Posterior cingulate gyrus (tissue), 11 donors: ENCODE data around the gene CNNM2.
"Not testable (repeated sequence)": the region's sequence is repeated elsewhere in the genome, so short reads cannot be mapped to it uniquely, and the experiment has no call there.

Source experiments
- DNase-seq, 10 donors: peaks; one replicate each; pipeline versions ENCODE4 v3.0.0 to v3.0.0-alpha.2; 2020 to 2021; ENCODE audit warnings: mixed read lengths in 3 of 10
- intact Hi-C: fragments of 100-400 bp; cut with DNase I; formaldehyde crosslinking; loops from one replicate; pipeline ENCODE4 v1.15.1; 2023

The CNNM2 gene

GRCh38 chr10:103064956-103065355 is 146.9 kb downstream of the CNNM2 start:
- intact Hi-C loops: loop anchor here (5.0 to 10.0 kb wide), 2 partner anchors 177 to 330 kb away; no protein-coding TSS in a partner anchor
- no peak for DNase-seq

DNA sequence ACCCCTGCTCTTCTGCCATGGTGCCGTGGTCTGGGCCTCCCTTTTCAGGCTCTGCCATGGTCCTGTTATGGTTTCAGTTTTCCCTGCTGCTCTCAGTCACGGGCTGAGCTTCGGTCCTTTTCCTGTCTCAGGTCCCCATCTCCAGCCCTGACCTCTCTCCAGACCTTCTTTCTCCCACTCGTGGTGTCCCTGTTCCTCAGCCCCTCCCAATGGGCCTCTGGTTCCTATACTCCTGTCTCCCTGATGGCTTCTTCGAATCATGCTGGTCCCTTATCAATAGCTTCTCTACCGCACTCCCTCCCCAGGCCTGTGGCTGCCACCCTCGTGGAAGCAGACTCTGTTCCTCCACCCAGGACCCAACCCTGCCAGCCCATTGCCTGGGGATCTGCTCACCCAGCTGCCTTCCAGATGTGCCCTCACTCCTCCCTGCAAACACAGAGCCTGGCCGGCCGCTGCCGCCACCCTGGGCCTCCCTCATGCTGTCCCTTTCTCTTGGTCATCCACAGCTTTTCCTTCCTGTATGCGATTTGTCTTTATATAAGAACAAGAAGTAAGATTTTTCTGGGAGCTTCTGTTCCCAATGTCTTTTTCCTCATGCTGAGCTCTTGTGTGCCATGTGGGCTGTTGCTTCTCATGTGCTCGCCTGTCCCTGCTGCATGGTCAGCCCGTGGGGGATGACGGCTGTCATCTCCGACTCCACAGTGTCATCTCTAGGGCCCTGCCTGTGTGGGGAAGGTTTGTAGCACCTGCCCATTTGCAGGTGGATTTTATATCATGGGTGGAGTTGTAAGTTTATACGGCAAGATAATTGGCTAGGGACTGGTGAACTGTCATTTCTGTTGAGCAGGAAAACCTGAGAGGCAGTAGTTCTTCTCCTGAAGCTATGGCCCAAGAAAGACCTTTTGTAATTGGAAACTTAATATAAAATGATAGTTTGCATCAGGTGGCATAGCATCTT is 148.3 kb downstream of the CNNM2 start:
- DNase-seq: no peak
- intact Hi-C loops: loop anchor here (10.0 kb wide), 1 partner anchor 332 kb away; no protein-coding TSS in a partner anchor

DNA sequence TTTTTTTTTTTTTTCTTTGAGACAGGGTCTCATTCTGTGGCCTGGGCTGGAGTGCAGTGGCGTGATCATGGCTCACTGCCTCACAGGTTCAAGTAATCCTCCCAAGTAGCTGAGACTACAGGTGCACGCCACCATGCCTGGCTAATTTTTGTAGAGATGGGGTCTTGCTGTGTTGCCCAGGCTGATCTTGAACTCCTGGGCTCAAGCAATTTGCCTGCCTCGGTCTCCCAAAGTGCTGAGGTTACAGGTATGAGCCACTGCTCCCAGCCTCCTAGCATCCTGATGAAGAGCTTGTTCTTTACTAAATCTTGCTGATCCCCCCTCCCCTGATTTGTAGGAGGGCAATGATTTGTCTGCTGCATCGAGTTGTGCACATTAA is 149.0 kb downstream of the CNNM2 start:
- intact Hi-C loops: loop anchor here (10.0 kb wide), 1 partner anchor 332 kb away; no protein-coding TSS in a partner anchor
- DNase-seq: not testable (repeated sequence)

DNA sequence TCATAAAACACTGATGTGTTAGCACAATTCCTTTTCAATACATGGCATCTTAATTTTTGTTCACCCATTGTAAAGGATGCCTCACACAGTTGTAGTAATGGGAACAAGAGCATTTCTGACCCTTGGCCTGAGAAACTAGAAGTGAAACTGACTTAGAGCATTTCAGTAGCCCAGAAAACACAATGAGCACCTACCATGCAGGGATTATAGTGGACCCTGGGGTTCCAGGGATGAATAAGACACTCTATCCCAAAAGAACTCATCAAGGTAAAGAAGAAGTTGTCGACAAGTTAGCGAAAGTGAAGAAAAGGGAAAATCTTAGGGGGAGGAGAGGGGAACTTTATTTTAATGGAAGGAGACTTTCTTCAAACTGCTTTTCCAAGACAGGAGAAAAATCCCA is 149.4 kb downstream of the CNNM2 start:
- intact Hi-C loops: loop anchor here (10.0 kb wide), 1 partner anchor 333 kb away; no protein-coding TSS in a partner anchor
- no peak for DNase-seq

DNA sequence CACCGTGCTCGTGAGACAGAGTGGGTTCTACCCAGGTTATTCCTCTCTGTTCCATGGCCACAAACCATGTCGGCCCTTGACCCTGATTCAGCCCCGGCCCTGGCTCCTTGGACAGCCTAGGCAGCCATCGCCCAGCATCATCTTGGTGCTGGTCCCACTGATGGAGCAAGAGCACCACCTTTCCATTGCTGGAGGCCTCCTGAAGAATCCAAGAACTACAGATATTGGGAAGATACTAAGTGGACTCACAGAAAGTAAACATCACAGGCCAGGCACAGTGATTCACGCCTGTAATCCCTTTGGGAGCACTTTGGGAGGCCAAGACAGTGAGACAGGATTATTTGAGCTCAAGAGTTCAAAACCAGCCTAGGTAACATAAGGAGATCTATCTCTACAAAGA is 149.9 kb downstream of the CNNM2 start:
- intact Hi-C loops: loop anchor here (10.0 kb wide), 1 partner anchor 333 kb away; no protein-coding TSS in a partner anchor

GRCh38 chr10:103069453-103070331 is 151.6 kb downstream of the CNNM2 start:
- intact Hi-C loops: loop anchor here (1.0 to 10.0 kb wide), 2 partner anchors 152 to 335 kb away; no protein-coding TSS in a partner anchor
- DNase-seq: peak in 7 of 10 donors; percentile 45 to 93 (median 66)

More for the DNA sequence above, 149.9 kb downstream of the CNNM2 start:
- no peak for DNase-seq

DNA sequence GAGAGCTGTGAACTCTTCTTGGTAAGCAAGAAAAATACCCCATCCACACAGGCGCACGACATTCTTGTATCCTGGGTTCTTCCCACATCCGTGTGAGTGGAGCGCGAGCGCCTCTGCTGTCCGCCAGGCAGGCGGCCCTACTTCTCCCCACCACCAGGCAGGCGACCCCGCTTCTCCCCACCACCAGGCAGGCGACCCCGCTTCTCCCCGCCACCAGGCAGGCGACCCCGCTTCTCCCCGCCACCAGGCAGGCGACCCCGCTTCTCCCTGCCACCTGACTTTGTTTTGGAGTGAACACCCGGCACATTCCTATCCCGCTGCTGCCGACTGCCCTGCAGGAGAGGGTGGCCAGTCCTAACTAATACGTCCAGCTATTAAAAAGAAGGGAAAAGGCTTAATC is 154.2 kb downstream of the CNNM2 start:
- peak in 1 of 10 donors; percentile 70 for DNase-seq
- intact Hi-C loops: no loop called here

- peak in 1 of 10 donors; percentile 43 for DNase-seq
- intact Hi-C loops: no loop called here
Measured at GRCh38 chr10:103072891-103073290, 154.8 kb downstream of the CNNM2 start.

GRCh38 chr10:103077020-103077419 is 158.9 kb downstream of the CNNM2 start:
- intact Hi-C loops: no loop called here
- peak in 1 of 10 donors; percentile 80 for DNase-seq

GRCh38 chr10:103077491-103078308 is 159.6 kb downstream of the CNNM2 start:
- DNase-seq: peak in 1 of 10 donors; percentile 39
- intact Hi-C loops: no loop called here

- DNase-seq: peak in 1 of 10 donors; percentile 16
- intact Hi-C loops: no loop called here
Measured at GRCh38 chr10:103078309-103078615, 160.2 kb downstream of the CNNM2 start.

DNA sequence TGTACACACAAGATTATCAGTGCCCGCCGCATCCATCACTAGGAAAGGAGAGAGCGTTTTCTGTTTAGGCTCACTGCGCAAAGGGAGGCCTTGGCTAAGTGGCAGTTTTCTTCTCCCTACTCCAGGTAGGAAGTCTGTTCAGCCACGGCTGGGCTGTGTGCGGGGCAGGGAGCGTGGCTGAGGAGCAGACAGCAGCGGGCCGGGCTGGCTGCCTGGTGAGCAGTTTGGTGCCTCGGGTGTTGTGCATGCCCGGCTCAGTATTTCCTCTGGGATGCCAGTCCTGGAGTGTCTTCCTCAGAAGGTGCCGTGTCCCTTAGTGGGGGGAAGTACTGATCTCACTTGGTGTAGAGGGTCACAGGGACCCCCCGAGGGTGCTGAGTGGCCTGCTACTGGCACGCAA is 160.6 kb downstream of the CNNM2 start:
- intact Hi-C loops: no loop called here

GRCh38 chr10:103079100-103079499 is 161.0 kb downstream of the CNNM2 start:
- intact Hi-C loops: no loop called here
- peak in 1 of 10 donors; percentile 75 for DNase-seq

More for the DNA sequence above, 160.6 kb downstream of the CNNM2 start:
- peak in 1 of 10 donors; percentile 80 for DNase-seq

DNA sequence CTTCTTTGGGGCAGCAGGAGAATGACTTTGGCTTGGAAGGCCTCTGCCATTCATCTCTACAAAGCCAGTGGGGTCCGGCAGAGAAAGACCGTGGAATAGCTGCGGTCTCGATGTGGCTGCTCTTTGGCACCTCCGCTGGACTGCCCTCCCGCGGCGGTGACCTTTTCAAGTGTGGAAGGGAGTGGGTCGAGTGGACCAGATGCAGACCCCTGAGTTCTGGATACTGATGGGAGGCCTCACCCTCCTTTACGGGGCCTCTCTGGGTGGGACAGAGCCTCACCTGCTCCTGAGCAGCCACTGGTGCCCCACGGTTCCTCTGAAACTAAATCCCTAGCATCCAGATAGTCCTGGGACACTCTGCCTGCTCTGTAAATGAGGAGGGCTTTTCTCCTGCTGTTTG is 161.9 kb downstream of the CNNM2 start:
- no peak for DNase-seq
- intact Hi-C loops: loop anchor here (10.0 kb wide), 1 partner anchor 115 kb away; the partner anchor contains the start of gene NT5C2

GRCh38 chr10:103080891-103081581 is 162.9 kb downstream of the CNNM2 start:
- DNase-seq: no peak
- intact Hi-C loops: loop anchor here (10.0 kb wide), 1 partner anchor 114 kb away; the partner anchor contains the start of gene NT5C2

- intact Hi-C loops: loop anchor here (10.0 kb wide), 1 partner anchor 112 kb away; the partner anchor contains the start of gene NT5C2
- DNase-seq: no peak
Measured at GRCh38 chr10:103082683-103083082, 164.6 kb downstream of the CNNM2 start.

- DNase-seq: peak in 2 of 10 donors; percentile 29 to 44
- intact Hi-C loops: loop anchor here (10.0 kb wide), 1 partner anchor 111 kb away; the partner anchor contains the start of gene NT5C2
Measured at GRCh38 chr10:103083266-103083976, 165.3 kb downstream of the CNNM2 start.

- no peak for DNase-seq
- intact Hi-C loops: loop anchor here (10.0 kb wide), 1 partner anchor 111 kb away; the partner anchor contains the start of gene NT5C2
Measured at GRCh38 chr10:103083977-103084320, 165.9 kb downstream of the CNNM2 start.
